Fibroblast of villous mesenchyme (primary cell): ENCODE measurements around the gene ANKRD62. TPM values are rescaled to one million over a fixed set of nuclear protein-coding genes. Genes with fewer than 3 reads are reported as not detected.

Source experiments
- DNase-seq: peaks from one replicate; pipeline ENCODE4 v3.0.0-alpha.2; 2010; ENCODE audit warnings: low read depth
- H3K4me3 ChIP-seq: 2 replicates; pipeline ENCODE4 v1.5.1; 2011; ENCODE audit warnings: low read depth, mild to moderate bottlenecking, low read length
- CTCF ChIP-seq: IDR thresholded peaks from 2 replicates; pipeline ENCODE4 v1.5.1; 2012; ENCODE audit warnings: low read depth, mild to moderate bottlenecking, low read length; ENCODE audit not compliant: insufficient read depth
- total RNA-seq: library from RNA; depleted of rRNA; stranded (reverse); fragments of >200 nt; gene quantifications from 2 replicates; pipeline ENCODE4 v1.2.3, GENCODE V29; 2012

Gene ANKRD62
- total RNA-seq, 1 donor: not detected

GRCh38 chr18:12087471-12088025, 6.1 kb upstream of the ANKRD62 start:
- H3K4me3 ChIP-seq: no peak overlapping the region
- DNase-seq: no peak
- no peak for TF ChIP-seq CTCF

GRCh38 chr18:12088096-12088495, 5.5 kb upstream of the ANKRD62 start:
- TF ChIP-seq CTCF: no peak
- no peak overlapping the region for H3K4me3 ChIP-seq
- DNase-seq: no peak

- TF ChIP-seq CTCF: no peak
- H3K4me3 ChIP-seq: no peak overlapping the region
- no peak for DNase-seq
These were observed 4.8 kb upstream of the ANKRD62 start for GRCh38 chr18:12088731-12089375.

GRCh38 chr18:12091538-12092141, 2.0 kb upstream of the ANKRD62 start:
- DNase-seq: no peak
- TF ChIP-seq CTCF: no peak

GRCh38 chr18:12092398-12093229, 1.0 kb upstream of the ANKRD62 start:
- H3K4me3 ChIP-seq: no peak overlapping the region
- DNase-seq: no peak
- no peak for TF ChIP-seq CTCF

More at GRCh38 chr18:12091538-12092141, 2.0 kb upstream of the ANKRD62 start:
- no peak overlapping the region for H3K4me3 ChIP-seq

GRCh38 chr18:12098374-12098773, 4.7 kb downstream of the ANKRD62 start:
- TF ChIP-seq CTCF: no peak
- DNase-seq: no peak
- H3K4me3 ChIP-seq: no peak overlapping the region
